GM12878 (cell line): ENCODE results near the gene CKAP5.

ENCODE experiments used
- BHLHE40 ChIP-seq, 2 experiments: fragments of 450-650 bp in 1 of 2; IDR thresholded peaks; 2 replicates each; pipeline ENCODE4 v1.6.1; 2011 to 2017; ENCODE audit warnings: low read depth in 2 of 2, borderline replicate concordance in 1 of 2, improper control_type of control experiment in 1 of 2, low read length in 1 of 2, mild to moderate bottlenecking in 1 of 2
- CBFB ChIP-seq: IDR thresholded peaks from 2 replicates; pipeline ENCODE4 v1.6.1; 2016; ENCODE audit warnings: antibody characterized with exemption, low read depth
- CBX3 ChIP-seq: fragments of 200-600 bp; sonication (generic); IDR thresholded peaks from 2 replicates; pipeline ENCODE4 v1.6.1; 2016; ENCODE audit warnings: low read depth, borderline replicate concordance
- CEBPB ChIP-seq, 2 experiments: fragments of 150-350 bp in 1 of 2; IDR thresholded peaks; 2 replicates each; pipeline ENCODE4 v1.6.1; 2012 to 2014; ENCODE audit warnings: low read depth in 2 of 2, low read length in 2 of 2, borderline replicate concordance in 1 of 2, inconsistent platforms in 1 of 2
- EP300 ChIP-seq, 2 experiments: fragments of 150-350 bp in 1 of 2; IDR thresholded peaks; 2 replicates each; pipeline ENCODE4 v1.6.1; 2011 to 2012; ENCODE audit warnings: low read depth in 2 of 2, low read length in 2 of 2, borderline replicate concordance in 1 of 2, improper control_type of control experiment in 1 of 2, inconsistent platforms in 1 of 2; ENCODE audit not compliant: control insufficient read depth in 1 of 2
- FOXK2 ChIP-seq: fragments of 450-650 bp; IDR thresholded peaks from 2 replicates; pipeline ENCODE4 v1.6.1; 2017; ENCODE audit warnings: mild to moderate bottlenecking, moderate library complexity
- KDM1A ChIP-seq: fragments of 200-600 bp; sonication (generic); IDR thresholded peaks from 2 replicates; pipeline ENCODE4 v1.6.1; 2016; ENCODE audit warnings: borderline replicate concordance
- LARP7 ChIP-seq: fragments of 450-650 bp; IDR thresholded peaks from 2 replicates; pipeline ENCODE4 v1.6.1; 2017; ENCODE audit warnings: mild to moderate bottlenecking
- NR2C1 ChIP-seq: fragments of 450-650 bp; IDR thresholded peaks from 2 replicates; pipeline ENCODE4 v1.6.1; 2017; ENCODE audit warnings: antibody characterized with exemption, mild to moderate bottlenecking, moderate library complexity
- NRF1 ChIP-seq: conservative IDR thresholded peaks from 2 replicates; pipeline ENCODE4 v1.6.1; 2011; ENCODE audit warnings: mild to moderate bottlenecking, low read depth, low read length, improper control_type of control experiment
- TF ChIP-seq, protein P1 (sequence below): fragments of 450-650 bp; IDR thresholded peaks from 2 replicates; pipeline ENCODE4 v1.6.1; 2017; ENCODE audit warnings: antibody characterized with exemption, mild to moderate bottlenecking, moderate library complexity
- TF ChIP-seq, protein P2 (sequence below), 3 experiments: IDR thresholded peaks in 2 of 3; conservative IDR thresholded peaks in 1 of 3; 2 replicates each; pipeline ENCODE4 v1.5.1; 2011; ENCODE audit warnings: low read depth in 3 of 3, low read length in 3 of 3, mild to moderate bottlenecking in 3 of 3, control low read depth in 2 of 3, moderate library complexity in 2 of 3, inconsistent platforms in 1 of 3, mixed read lengths in 1 of 3; ENCODE audit not compliant: control insufficient read depth in 2 of 3, insufficient read depth in 1 of 3; ENCODE audit errors: extremely low read depth in 1 of 3

- TF ChIP-seq CBFB (no peak), LARP7 (no peak), CBX3 (no peak), NR2C1 (no peak), KDM1A (no peak), CEBPB (IDR thresholded peaks at IDR 0.05; ENCODE audit: borderline replicate concordance in 1 of 2, low read depth in 2 of 2, low read length in 2 of 2) (no peak), FOXK2 (no peak), NRF1 (no peak), EP300 (IDR thresholded peaks at IDR 0.05; ENCODE audit: borderline replicate concordance in 1 of 2, control insufficient read depth in 1 of 2, low read depth in 2 of 2, low read length in 2 of 2) (no peak), BHLHE40 (IDR thresholded peaks at IDR 0.05; ENCODE audit: borderline replicate concordance in 1 of 2, low read depth in 2 of 2, low read length in 1 of 2) (no peak)
- TF ChIP-seq, protein P1, sequence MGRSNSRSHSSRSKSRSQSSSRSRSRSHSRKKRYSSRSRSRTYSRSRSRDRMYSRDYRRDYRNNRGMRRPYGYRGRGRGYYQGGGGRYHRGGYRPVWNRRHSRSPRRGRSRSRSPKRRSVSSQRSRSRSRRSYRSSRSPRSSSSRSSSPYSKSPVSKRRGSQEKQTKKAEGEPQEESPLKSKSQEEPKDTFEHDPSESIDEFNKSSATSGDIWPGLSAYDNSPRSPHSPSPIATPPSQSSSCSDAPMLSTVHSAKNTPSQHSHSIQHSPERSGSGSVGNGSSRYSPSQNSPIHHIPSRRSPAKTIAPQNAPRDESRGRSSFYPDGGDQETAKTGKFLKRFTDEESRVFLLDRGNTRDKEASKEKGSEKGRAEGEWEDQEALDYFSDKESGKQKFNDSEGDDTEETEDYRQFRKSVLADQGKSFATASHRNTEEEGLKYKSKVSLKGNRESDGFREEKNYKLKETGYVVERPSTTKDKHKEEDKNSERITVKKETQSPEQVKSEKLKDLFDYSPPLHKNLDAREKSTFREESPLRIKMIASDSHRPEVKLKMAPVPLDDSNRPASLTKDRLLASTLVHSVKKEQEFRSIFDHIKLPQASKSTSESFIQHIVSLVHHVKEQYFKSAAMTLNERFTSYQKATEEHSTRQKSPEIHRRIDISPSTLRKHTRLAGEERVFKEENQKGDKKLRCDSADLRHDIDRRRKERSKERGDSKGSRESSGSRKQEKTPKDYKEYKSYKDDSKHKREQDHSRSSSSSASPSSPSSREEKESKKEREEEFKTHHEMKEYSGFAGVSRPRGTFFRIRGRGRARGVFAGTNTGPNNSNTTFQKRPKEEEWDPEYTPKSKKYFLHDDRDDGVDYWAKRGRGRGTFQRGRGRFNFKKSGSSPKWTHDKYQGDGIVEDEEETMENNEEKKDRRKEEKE, result no peak
- TF ChIP-seq, protein P2, sequence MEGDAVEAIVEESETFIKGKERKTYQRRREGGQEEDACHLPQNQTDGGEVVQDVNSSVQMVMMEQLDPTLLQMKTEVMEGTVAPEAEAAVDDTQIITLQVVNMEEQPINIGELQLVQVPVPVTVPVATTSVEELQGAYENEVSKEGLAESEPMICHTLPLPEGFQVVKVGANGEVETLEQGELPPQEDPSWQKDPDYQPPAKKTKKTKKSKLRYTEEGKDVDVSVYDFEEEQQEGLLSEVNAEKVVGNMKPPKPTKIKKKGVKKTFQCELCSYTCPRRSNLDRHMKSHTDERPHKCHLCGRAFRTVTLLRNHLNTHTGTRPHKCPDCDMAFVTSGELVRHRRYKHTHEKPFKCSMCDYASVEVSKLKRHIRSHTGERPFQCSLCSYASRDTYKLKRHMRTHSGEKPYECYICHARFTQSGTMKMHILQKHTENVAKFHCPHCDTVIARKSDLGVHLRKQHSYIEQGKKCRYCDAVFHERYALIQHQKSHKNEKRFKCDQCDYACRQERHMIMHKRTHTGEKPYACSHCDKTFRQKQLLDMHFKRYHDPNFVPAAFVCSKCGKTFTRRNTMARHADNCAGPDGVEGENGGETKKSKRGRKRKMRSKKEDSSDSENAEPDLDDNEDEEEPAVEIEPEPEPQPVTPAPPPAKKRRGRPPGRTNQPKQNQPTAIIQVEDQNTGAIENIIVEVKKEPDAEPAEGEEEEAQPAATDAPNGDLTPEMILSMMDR (IDR thresholded peaks at IDR 0.05 in 2 of 3, conservative IDR thresholded peaks at IDR 0.05 in 1 of 3; ENCODE audit: control insufficient read depth in 2 of 3, extremely low read depth in 1 of 3, insufficient read depth in 1 of 3, low read depth in 3 of 3, low read length in 3 of 3), result no peak
These were observed 117.4 kb downstream of the CKAP5 start for GRCh38 chr11:46728659-46729040.
